ENCODE data around the gene DENND4A.

Gene DENND4A

GRCh38 chr15:65663521-65663920 is 128.6 kb downstream of the DENND4A start:
- in situ Hi-C loops (cut with MboI; ENCODE audit: low sequenced_read_pairs, unreplicated experiment) = no loop called here
- no peak for DNase-seq (ENCODE audit: low spot score)
- no peak for TF ChIP-seq CTCF (IDR thresholded peaks at IDR 0.05; ENCODE audit: borderline replicate concordance, control extremely low read depth, extremely low read depth, insufficient read depth, missing control alignments)

- TF ChIP-seq CTCF (IDR thresholded peaks at IDR 0.05; ENCODE audit: borderline replicate concordance, control extremely low read depth, extremely low read depth, insufficient read depth, missing control alignments) = no peak
- DNase-seq (ENCODE audit: low spot score) = peak; percentile 6
- in situ Hi-C loops (cut with MboI; ENCODE audit: low sequenced_read_pairs, unreplicated experiment) = no loop called here
Measured at GRCh38 chr15:65660927-65661326, 131.2 kb downstream of the DENND4A start.

DNA sequence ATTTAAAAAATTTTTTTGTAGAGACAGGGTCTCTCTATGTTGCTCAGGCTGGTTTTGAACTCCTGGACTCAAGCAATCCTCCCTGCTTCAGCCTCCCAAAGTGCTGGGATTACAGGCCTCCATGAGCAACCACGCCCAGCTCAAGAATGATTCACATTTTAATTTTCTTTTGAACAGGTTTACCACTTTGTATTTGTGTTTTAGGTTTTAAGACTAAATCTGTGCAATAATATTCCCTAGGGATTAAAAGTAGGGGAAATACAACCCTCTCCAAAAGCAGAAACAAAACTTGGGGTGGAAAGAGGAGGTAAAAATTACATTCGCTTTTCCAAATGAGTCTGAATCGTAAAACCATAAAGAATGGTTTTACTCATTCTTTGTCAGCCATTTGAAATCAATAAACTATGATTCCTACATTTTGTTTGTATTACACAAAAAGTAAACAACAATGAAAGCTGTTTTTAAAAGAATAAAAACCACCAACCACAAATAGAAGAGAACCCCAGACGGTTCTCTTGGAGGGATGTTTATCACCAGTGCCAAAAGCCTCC is 132.5 kb downstream of the DENND4A start:
- in situ Hi-C loops (cut with MboI; ENCODE audit: low sequenced_read_pairs, unreplicated experiment) = no loop called here
- TF ChIP-seq CTCF (IDR thresholded peaks at IDR 0.05; ENCODE audit: borderline replicate concordance, control extremely low read depth, extremely low read depth, insufficient read depth, missing control alignments) = no peak
- DNase-seq (ENCODE audit: low spot score) = no peak

- in situ Hi-C loops (cut with MboI; ENCODE audit: low sequenced_read_pairs, unreplicated experiment) = no loop called here
- TF ChIP-seq CTCF (IDR thresholded peaks at IDR 0.05; ENCODE audit: borderline replicate concordance, control extremely low read depth, extremely low read depth, insufficient read depth, missing control alignments) = no peak
- no peak for DNase-seq (ENCODE audit: low spot score)
Measured at GRCh38 chr15:65655457-65655856, 136.6 kb downstream of the DENND4A start.

GRCh38 chr15:65655026-65655425 is 137.1 kb downstream of the DENND4A start:
- in situ Hi-C loops (cut with MboI; ENCODE audit: low sequenced_read_pairs, unreplicated experiment) = no loop called here
- no peak for TF ChIP-seq CTCF (IDR thresholded peaks at IDR 0.05; ENCODE audit: borderline replicate concordance, control extremely low read depth, extremely low read depth, insufficient read depth, missing control alignments)
- peak; percentile 4 for DNase-seq (ENCODE audit: low spot score)

- TF ChIP-seq CTCF (IDR thresholded peaks at IDR 0.05; ENCODE audit: borderline replicate concordance, control extremely low read depth, extremely low read depth, insufficient read depth, missing control alignments) = no peak
- in situ Hi-C loops (cut with MboI; ENCODE audit: low sequenced_read_pairs, unreplicated experiment) = no loop called here
- no peak for DNase-seq (ENCODE audit: low spot score)
Measured at GRCh38 chr15:65653801-65654521, 138.1 kb downstream of the DENND4A start.
